ENCODE measurements around the gene CARD11. TPM values are rescaled to one million over a fixed set of nuclear protein-coding genes. Genes with fewer than 3 reads are reported as not detected.

The CARD11 gene
- total and polyA plus RNA-seq, 2 of the 13 experiments (the other 11 are each of a cell fraction or from before 2014, with no cell fraction given): 0.04 TPM; not detected in 1

- TF ChIP-seq IKZF5 (CRISPR knock-in tag; IDR thresholded peaks at IDR 0.05) (no peak), SALL1 (CRISPR knock-in tag; IDR thresholded peaks at IDR 0.05) (0 out of 2 replicates have a peak, but pooled peaks have one; percentile 30), ZNF317 (CRISPR knock-in tag; IDR thresholded peaks at IDR 0.05) (no peak), ZNF383 (CRISPR knock-in tag; IDR thresholded peaks at IDR 0.05; ENCODE audit: borderline replicate concordance) (no peak), ZNF17 (CRISPR knock-in tag; IDR thresholded peaks at IDR 0.05) (no peak), ZNF501 (CRISPR knock-in tag; IDR thresholded peaks at IDR 0.05) (0 out of 2 replicates have a peak, but pooled peaks have one; percentile 29), MLLT10 (CRISPR knock-in tag; IDR thresholded peaks at IDR 0.05) (no peak), NR2C2 (CRISPR knock-in tag; IDR thresholded peaks at IDR 0.05; ENCODE audit: borderline replicate concordance) (no peak), ZNF224 (CRISPR knock-in tag; IDR thresholded peaks at IDR 0.05) (no peak), DDIT3 (CRISPR knock-in tag; IDR thresholded peaks at IDR 0.05) (no peak), MIER2 (CRISPR knock-in tag; IDR thresholded peaks at IDR 0.05) (no peak), CEBPB (IDR thresholded peaks at IDR 0.05; ENCODE audit: borderline replicate concordance, low read depth, low read length) (peak; percentile 85), CEBPG (CRISPR knock-in tag; IDR thresholded peaks at IDR 0.05) (peak; percentile 70), PHF21A (CRISPR knock-in tag; IDR thresholded peaks at IDR 0.05) (0 out of 2 replicates have a peak, but pooled peaks have one; percentile 44), HNRNPH1 (optimal IDR thresholded peaks at IDR 0.05; ENCODE audit: low read depth, low read length) (no peak), CTCF (CRISPR knock-in tag; IDR thresholded peaks at IDR 0.05) (peak; percentile 37; the same call in 1 of the 2 replicates), U2AF2 (IDR thresholded peaks at IDR 0.05; ENCODE audit: low read depth, low read length) (no peak), SYNCRIP (IDR thresholded peaks at IDR 0.05; ENCODE audit: insufficient read depth, low read depth, low read length) (no peak), HNF4A (CRISPR knock-in tag; IDR thresholded peaks at IDR 0.05) (peak; percentile 45; the same call in 1 of the 2 replicates), ZNF674 (CRISPR knock-in tag; IDR thresholded peaks at IDR 0.05; ENCODE audit: low read depth) (no peak)
- TF ChIP-seq, protein P1, sequence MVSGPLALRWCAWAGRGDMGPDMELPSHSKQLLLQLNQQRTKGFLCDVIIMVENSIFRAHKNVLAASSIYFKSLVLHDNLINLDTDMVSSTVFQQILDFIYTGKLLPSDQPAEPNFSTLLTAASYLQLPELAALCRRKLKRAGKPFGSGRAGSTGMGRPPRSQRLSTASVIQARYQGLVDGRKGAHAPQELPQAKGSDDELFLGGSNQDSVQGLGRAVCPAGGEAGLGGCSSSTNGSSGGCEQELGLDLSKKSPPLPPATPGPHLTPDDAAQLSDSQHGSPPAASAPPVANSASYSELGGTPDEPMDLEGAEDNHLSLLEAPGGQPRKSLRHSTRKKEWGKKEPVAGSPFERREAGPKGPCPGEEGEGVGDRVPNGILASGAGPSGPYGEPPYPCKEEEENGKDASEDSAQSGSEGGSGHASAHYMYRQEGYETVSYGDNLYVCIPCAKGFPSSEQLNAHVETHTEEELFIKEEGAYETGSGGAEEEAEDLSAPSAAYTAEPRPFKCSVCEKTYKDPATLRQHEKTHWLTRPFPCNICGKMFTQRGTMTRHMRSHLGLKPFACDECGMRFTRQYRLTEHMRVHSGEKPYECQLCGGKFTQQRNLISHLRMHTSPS (CRISPR knock-in tag; IDR thresholded peaks at IDR 0.05; ENCODE audit: low read depth): no peak
- TF ChIP-seq, protein P2, sequence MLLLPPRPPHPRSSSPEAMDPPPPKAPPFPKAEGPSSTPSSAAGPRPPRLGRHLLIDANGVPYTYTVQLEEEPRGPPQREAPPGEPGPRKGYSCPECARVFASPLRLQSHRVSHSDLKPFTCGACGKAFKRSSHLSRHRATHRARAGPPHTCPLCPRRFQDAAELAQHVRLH (CRISPR knock-in tag; IDR thresholded peaks at IDR 0.05; ENCODE audit: borderline replicate concordance, low read depth): no peak
- TF ChIP-seq, protein P3, sequence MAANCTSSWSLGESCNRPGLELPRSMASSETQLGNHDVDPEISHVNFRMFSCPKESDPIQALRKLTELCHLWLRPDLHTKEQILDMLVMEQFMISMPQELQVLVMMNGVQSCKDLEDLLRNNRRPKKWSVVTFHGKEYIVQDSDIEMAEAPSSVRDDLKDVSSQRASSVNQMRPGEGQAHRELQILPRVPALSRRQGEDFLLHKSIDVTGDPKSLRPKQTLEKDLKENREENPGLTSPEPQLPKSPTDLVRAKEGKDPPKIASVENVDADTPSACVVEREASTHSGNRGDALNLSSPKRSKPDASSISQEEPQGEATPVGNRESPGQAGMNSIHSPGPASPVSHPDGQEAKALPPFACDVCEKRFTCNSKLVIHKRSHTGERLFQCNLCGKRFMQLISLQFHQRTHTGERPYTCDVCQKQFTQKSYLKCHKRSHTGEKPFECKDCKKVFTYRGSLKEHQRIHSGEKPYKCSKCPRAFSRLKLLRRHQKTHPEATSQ (CRISPR knock-in tag; IDR thresholded peaks at IDR 0.05; ENCODE audit: borderline replicate concordance): no peak
Observed at GRCh38 chr7:2903682-2904162, 139.9 kb downstream of the CARD11 start (continued).
